H1 (cell line): ENCODE measurements around the gene PSIP1. TPM values are rescaled to one million over a fixed set of nuclear protein-coding genes. Genes with fewer than 3 reads are reported as not detected.

Source experiments
- CTCF ChIA-PET: fragments of 300-600 bp; sonication (Branson Sonifier 250); formaldehyde crosslinking; loops from one replicate; lab custom pipeline; 2021; ENCODE audit not compliant: partially characterized antibody; lab: Charles Lee
- POLR2A ChIA-PET: fragments of 300-600 bp; sonication (Branson Sonifier 250); formaldehyde crosslinking; loops from one replicate; lab custom pipeline; 2021; ENCODE audit warnings: inconsistent platforms; ENCODE audit not compliant: partially characterized antibody; lab: Charles Lee
- DNase-seq, 2 experiments: peaks; one replicate each; pipeline versions ENCODE4 v3.0.0 to v3.0.0-alpha.2; 2010 to 2022; ENCODE audit warnings: low spot score in 2 of 2, low read depth in 1 of 2, mixed read lengths in 1 of 2
- FAIRE-seq: peaks from 2 replicates; lab custom pipeline; 2011; peaks lifted over from hg19 to GRCh38; lab: Jason Lieb, UNC
- H2AFZ ChIP-seq: 2 replicates; pipeline ENCODE4 v1.8.1; 2012; ENCODE audit warnings: low read length, inconsistent platforms
- H2AK5ac ChIP-seq: 2 replicates; pipeline ENCODE4 v1.6.1; 2013; ENCODE audit warnings: low read depth, low read length
- H2BK120ac ChIP-seq: replicated peaks from 2 replicates; pipeline ENCODE3; 2013; ENCODE audit warnings: low read depth, low read length, inconsistent platforms
- H2BK12ac ChIP-seq: 2 replicates; pipeline ENCODE4 v1.6.1; 2013; ENCODE audit warnings: low read depth, low read length
- H2BK15ac ChIP-seq: 2 replicates; pipeline ENCODE4 v1.6.1; 2013; ENCODE audit warnings: low read length
- H2BK20ac ChIP-seq: 2 replicates; pipeline ENCODE4 v1.6.1; 2013; ENCODE audit warnings: low read length
- H2BK5ac ChIP-seq: 2 replicates; pipeline ENCODE4 v1.6.1; 2013; ENCODE audit warnings: low read depth, low read length
- H3K14ac ChIP-seq: 2 replicates; pipeline ENCODE4 v1.6.1; 2013; ENCODE audit warnings: inconsistent platforms; ENCODE audit not compliant: insufficient read length
- H3K18ac ChIP-seq: 2 replicates; pipeline ENCODE4 v1.6.1; 2013; ENCODE audit warnings: low read length; ENCODE audit errors: extremely low read depth
- H3K23ac ChIP-seq: 2 replicates; pipeline ENCODE4 v1.6.1; 2013; ENCODE audit warnings: inconsistent platforms; ENCODE audit not compliant: insufficient read length
- H3K23me2 ChIP-seq: 2 replicates; pipeline ENCODE4 v1.6.1; 2013; ENCODE audit warnings: low read depth, low read length
- H3K27ac ChIP-seq: 2 replicates; pipeline ENCODE4 v1.6.1; 2011; ENCODE audit warnings: low read depth, low read length, inconsistent platforms
- H3K27me3 ChIP-seq, 4 experiments: replicated peaks in 1 of 4; 1 replicate in 1 of 4; 2 replicates in 3 of 4; pipeline versions ENCODE4 v1.6.1 to v1.8.1; 2011 to 2013; ENCODE audit warnings: low read length in 3 of 4, mild to moderate bottlenecking in 3 of 4, inconsistent platforms in 2 of 4, mixed read lengths in 2 of 4, moderate library complexity in 1 of 4; ENCODE audit not compliant: control insufficient read depth in 3 of 4, insufficient read depth in 3 of 4; ENCODE audit errors: extremely low read depth in 1 of 4
- H3K36me3 ChIP-seq, 4 experiments: 2 replicates each; pipeline versions ENCODE4 v1.6.1 to v1.8.1; 2011 to 2013; ENCODE audit warnings: mild to moderate bottlenecking in 4 of 4, low read length in 3 of 4, moderate library complexity in 2 of 4, control low read depth in 1 of 4, inconsistent platforms in 1 of 4; ENCODE audit not compliant: insufficient read depth in 4 of 4, control insufficient read depth in 2 of 4
- H3K4ac ChIP-seq: replicated peaks from 2 replicates; pipeline ENCODE3; 2013; ENCODE audit warnings: low read length, low read depth, mixed read lengths, inconsistent platforms; ENCODE audit not compliant: insufficient read length
- H3K4me1 ChIP-seq, 4 experiments: replicated peaks in 1 of 4; 1 replicate in 1 of 4; 2 replicates in 3 of 4; pipeline versions ENCODE4 v1.6.1 to v1.8.1; 2011 to 2013; ENCODE audit warnings: low read length in 3 of 4, inconsistent platforms in 2 of 4, mixed read lengths in 1 of 4; ENCODE audit not compliant: insufficient read depth in 4 of 4, control insufficient read depth in 3 of 4
- H3K4me2 ChIP-seq, 2 experiments: 2 replicates each; pipeline versions ENCODE4 v1.6.1 to v1.8.1; 2011 to 2013; ENCODE audit warnings: low read depth in 2 of 2, low read length in 2 of 2, control low read depth in 1 of 2, inconsistent platforms in 1 of 2, mild to moderate bottlenecking in 1 of 2; ENCODE audit not compliant: insufficient read depth in 1 of 2
- H3K4me3 ChIP-seq, 4 experiments: fragments of 200-600, 300-600 bp in 1 of 4; sonication (generic), shearing (Covaris generic), sonication (Bioruptor Twin) in 1 of 4; 2 replicates each; pipeline versions ENCODE4 v1.5.1 to v1.8.1; 2011 to 2016; ENCODE audit warnings: low read length in 4 of 4, low read depth in 3 of 4, control low read depth in 2 of 4, inconsistent platforms in 2 of 4, mild to moderate bottlenecking in 2 of 4, mixed read lengths in 1 of 4, moderate library complexity in 1 of 4; ENCODE audit not compliant: insufficient read depth in 2 of 4; ENCODE audit errors: extremely low read depth in 1 of 4
- H3K56ac ChIP-seq: replicated peaks from 2 replicates; pipeline ENCODE3; 2013; ENCODE audit warnings: low read depth, mild to moderate bottlenecking, mixed read lengths, low read length, inconsistent platforms; ENCODE audit not compliant: insufficient read length
- H3K79me1 ChIP-seq: 2 replicates; pipeline ENCODE4 v1.6.1; 2013; ENCODE audit warnings: low read depth, low read length, control low read depth
- H3K79me2 ChIP-seq, 2 experiments: 2 replicates each; pipeline versions ENCODE4 v1.6.1 to v1.8.1; 2012 to 2013; ENCODE audit warnings: low read length in 2 of 2, mild to moderate bottlenecking in 2 of 2, inconsistent platforms in 1 of 2; ENCODE audit not compliant: insufficient read depth in 2 of 2, control insufficient read depth in 1 of 2
- H3K9ac ChIP-seq, 4 experiments: replicated peaks in 1 of 4; 1 replicate in 1 of 4; 2 replicates in 3 of 4; pipeline versions ENCODE4 v1.6.1 to v1.8.1; 2011 to 2013; ENCODE audit warnings: low read depth in 3 of 4, low read length in 3 of 4, control low read depth in 2 of 4, mild to moderate bottlenecking in 2 of 4, moderate library complexity in 2 of 4, inconsistent platforms in 1 of 4; ENCODE audit errors: extremely low read depth in 1 of 4
- H3K9me3 ChIP-seq, 2 experiments: 2 replicates each; pipeline versions ENCODE4 v1.6.1 to v1.8.1; 2012 to 2013; ENCODE audit warnings: mild to moderate bottlenecking in 2 of 2, moderate library complexity in 2 of 2, control low read depth in 1 of 2, inconsistent platforms in 1 of 2, low read depth in 1 of 2, low read length in 1 of 2, mixed read lengths in 1 of 2; ENCODE audit not compliant: insufficient read depth in 2 of 2
- H4K20me1 ChIP-seq, 2 experiments: replicated peaks in 1 of 2; 2 replicates each; pipeline versions ENCODE3 to v1.8.1; 2011 to 2013; ENCODE audit warnings: inconsistent platforms in 2 of 2, low read length in 2 of 2, mild to moderate bottlenecking in 1 of 2; ENCODE audit not compliant: insufficient read depth in 2 of 2, control insufficient read depth in 1 of 2
- H4K5ac ChIP-seq: 2 replicates; pipeline ENCODE4 v1.6.1; 2013; ENCODE audit warnings: low read length, low read depth, mixed read lengths, inconsistent platforms; ENCODE audit not compliant: insufficient read length
- H4K8ac ChIP-seq: 2 replicates; pipeline ENCODE4 v1.8.0; 2013; ENCODE audit warnings: mild to moderate bottlenecking, moderate library complexity, low read length, inconsistent platforms; ENCODE audit not compliant: insufficient read depth; ENCODE audit errors: extremely low read depth
- H4K91ac ChIP-seq: replicated peaks from 2 replicates; pipeline ENCODE3; 2013; ENCODE audit warnings: low read length, mixed read lengths, inconsistent platforms; ENCODE audit not compliant: insufficient read length
- CBX5 ChIP-seq: fragments of 300-800, 300-1000 bp; sonication (generic); IDR thresholded peaks from 2 replicates; pipeline ENCODE4 v1.7.1; 2016; ENCODE audit warnings: antibody characterized with exemption, low read length, low read depth
- CBX8 ChIP-seq: fragments of 300-800, 300-1000 bp; sonication (generic); IDR thresholded peaks from 2 replicates; pipeline ENCODE4 v1.7.1; 2016; ENCODE audit warnings: low read depth, low read length, borderline replicate concordance
- MAFK ChIP-seq: IDR thresholded peaks from 2 replicates; pipeline ENCODE4 v1.6.1; 2012; ENCODE audit warnings: low read depth, mild to moderate bottlenecking, improper control_type of control experiment, low read length
- NANOG ChIP-seq: IDR thresholded peaks from 2 replicates; pipeline ENCODE4 v1.6.1; 2011; ENCODE audit warnings: low read length, low read depth, mild to moderate bottlenecking, inconsistent platforms; ENCODE audit not compliant: insufficient read depth, poor library complexity, severe bottlenecking
- WGBS, 2 experiments: shearing (Covaris generic) in 1 of 2; methylation state at CpG; one replicate each; pipeline versions ENCODE4 v1.1.6 to v1.1.7; 2013 to 2015; ENCODE audit warnings: low lambda C conversion rate in 2 of 2, mixed read lengths in 2 of 2, inconsistent platforms in 1 of 2, low coverage in 1 of 2, missing lambda C conversion rate in 1 of 2; ENCODE audit not compliant: insufficient replicate concordance in 2 of 2, insufficient coverage in 1 of 2, insufficient read length in 1 of 2; ENCODE audit errors: extremely low coverage in 1 of 2, missing lambda C conversion rate in 1 of 2; 5-methylcytosine and 5-hydroxymethylcytosine counted together
- polyA plus RNA-seq, 7 experiments: library from polyadenylated mRNA; depleted of rRNA in 3 of 7; stranded (reverse) in 5 of 7; unstranded in 2 of 7; fragments of >200 nt in 5 of 7; fragments of 200-250 nt in 2 of 7; gene quantifications; 1 replicate in 5 of 7; 2 replicates in 1 of 7; 4 replicates in 1 of 7; pipeline versions ENCODE4 v1.2.1 to v1.2.3, GENCODE V29; 2011 to 2013; ENCODE audit warnings: missing spikeins in 2 of 7, mixed read lengths in 2 of 7
- total RNA-seq: library from RNA; stranded (reverse); fragmentation: NEBNext Ultra II Directional; extraction: Animal tissue kit (Norgen Biotek cat#: 25700); gene quantifications from 2 replicates; pipeline ENCODE4 v1.2.1, GENCODE V29; 2021

Gene PSIP1
- total and polyA plus RNA-seq, 2 of the 8 experiments (the other 6 are each of a cell fraction or from before 2014, with no cell fraction given): 63.3 to 387 TPM

GRCh38 chr9:15420796-15421195 lies 90.0 kb downstream of the PSIP1 start:
- Histone ChIP-seq H3K79me1 (no peaks in the 10 kb centered on the region), H3K9ac (no peak overlapping the region), H3K4me3 (no peak overlapping the region), H3K4ac (no peak overlapping the region), H3K23ac (no peak overlapping the region), H3K4me1 (peaks cover 0 to 3% (median 0%) of the 10 kb centered on the region in 4 experiments; a peak in 4 of 7 replicates), H2BK120ac (no peak overlapping the region), H3K23me2 (no peaks in the 10 kb centered on the region), H3K27me3 (no peaks in the 10 kb centered on the region), H4K20me1 (peaks cover 0 to 5% of the 10 kb centered on the region in 2 experiments), H4K8ac (no peak overlapping the region), H4K91ac (no peak overlapping the region), H2AFZ (no peak overlapping the region), H3K9me3 (no peaks in the 10 kb centered on the region), H2BK15ac (no peak overlapping the region), H3K4me2 (no peak overlapping the region), H2BK12ac (no peak overlapping the region), H2AK5ac (no peak overlapping the region), H3K27ac (no peak overlapping the region), H2BK5ac (no peak overlapping the region), H3K56ac (no peak overlapping the region), H3K14ac (no peak overlapping the region), H2BK20ac (no peak overlapping the region), H3K18ac (no peak overlapping the region), H4K5ac (no peak overlapping the region), H3K36me3 (peaks cover 2 to 15% (median 3%) of the 10 kb centered on the region in 4 experiments; a peak in 4 of 8 replicates), H3K79me2 (peaks cover 10 to 29% of the 10 kb centered on the region in 2 experiments)
- CTCF ChIA-PET: interaction anchor here (1.2 kb wide), 1 partner anchor 31 kb away, joined by 3 read pairs; no protein-coding TSS in a partner anchor
- DNase-seq (no peak), FAIRE-seq (no peak)
- POLR2A ChIA-PET: no interaction called here
- 73% methylated on average over 5 of the region's 5 CpGs; no CpG with 5 or more reads in 1 of the 2 experiments for WGBS, 2 experiments
- TF ChIP-seq NANOG (no peak), CBX5 (no peak), CBX8 (no peak), MAFK (no peak)
